Thymus (tissue), 11 donors: ENCODE results near the gene TAOK1. TPM values are rescaled to one million over a fixed set of nuclear protein-coding genes. Genes with fewer than 3 reads are reported as not detected.

Experiments
- DNase-seq, 9 donors: peaks; one replicate each; pipeline ENCODE4 v3.0.0-alpha.2; 2013; ENCODE audit warnings: low spot score in 9 of 9, low read depth in 6 of 9, missing footprints in 1 of 9
- H3K27ac ChIP-seq, 2 donors: one replicate each; pipeline ENCODE4 v1.5.1; 2013; ENCODE audit warnings: control low read depth in 1 of 2, low read depth in 1 of 2, low read length in 1 of 2, mild to moderate bottlenecking in 1 of 2, moderate library complexity in 1 of 2
- H3K27me3 ChIP-seq, 2 donors: one replicate each; pipeline ENCODE4 v1.5.1; 2013; ENCODE audit warnings: low read length in 1 of 2; ENCODE audit not compliant: control insufficient read depth in 2 of 2, insufficient read depth in 1 of 2
- H3K36me3 ChIP-seq, 2 donors: one replicate each; pipeline ENCODE4 v1.5.1; 2013; ENCODE audit warnings: low read length in 1 of 2, mild to moderate bottlenecking in 1 of 2, moderate library complexity in 1 of 2; ENCODE audit not compliant: control insufficient read depth in 2 of 2, insufficient read depth in 2 of 2
- H3K4me1 ChIP-seq, 2 donors: one replicate each; pipeline ENCODE4 v1.5.1; 2013; ENCODE audit warnings: low read length in 2 of 2; ENCODE audit not compliant: control insufficient read depth in 2 of 2, insufficient read depth in 2 of 2
- H3K4me3 ChIP-seq, 2 donors: one replicate each; pipeline ENCODE4 v1.5.1; 2013; ENCODE audit warnings: low read length in 2 of 2, control low read depth in 1 of 2, mild to moderate bottlenecking in 1 of 2
- H3K9me3 ChIP-seq, 2 donors: one replicate each; pipeline ENCODE4 v1.5.1; 2013; ENCODE audit warnings: low read length in 1 of 2, mild to moderate bottlenecking in 1 of 2; ENCODE audit not compliant: control insufficient read depth in 2 of 2, insufficient read depth in 1 of 2
- WGBS: extraction: QIAGEN DNeasy Blood & Tissue Kit; methylation state at CpG from one replicate; pipeline ENCODE4 v1.1.7; 2013; 5-methylcytosine and 5-hydroxymethylcytosine counted together
- polyA plus RNA-seq: library from polyadenylated mRNA; stranded (reverse); fragments of 200-250 nt; gene quantifications from one replicate; pipeline ENCODE4 v1.2.3, GENCODE V29; 2013
- total RNA-seq: library from RNA; stranded (reverse); fragments of 120-200 nt; gene quantifications from one replicate; pipeline ENCODE4 v1.2.4, GENCODE V29; 2013
- donor health status: healthy.

The TAOK1 gene
- total and polyA plus RNA-seq, 2 donors: 11.2 to 19.5 TPM

DNA sequence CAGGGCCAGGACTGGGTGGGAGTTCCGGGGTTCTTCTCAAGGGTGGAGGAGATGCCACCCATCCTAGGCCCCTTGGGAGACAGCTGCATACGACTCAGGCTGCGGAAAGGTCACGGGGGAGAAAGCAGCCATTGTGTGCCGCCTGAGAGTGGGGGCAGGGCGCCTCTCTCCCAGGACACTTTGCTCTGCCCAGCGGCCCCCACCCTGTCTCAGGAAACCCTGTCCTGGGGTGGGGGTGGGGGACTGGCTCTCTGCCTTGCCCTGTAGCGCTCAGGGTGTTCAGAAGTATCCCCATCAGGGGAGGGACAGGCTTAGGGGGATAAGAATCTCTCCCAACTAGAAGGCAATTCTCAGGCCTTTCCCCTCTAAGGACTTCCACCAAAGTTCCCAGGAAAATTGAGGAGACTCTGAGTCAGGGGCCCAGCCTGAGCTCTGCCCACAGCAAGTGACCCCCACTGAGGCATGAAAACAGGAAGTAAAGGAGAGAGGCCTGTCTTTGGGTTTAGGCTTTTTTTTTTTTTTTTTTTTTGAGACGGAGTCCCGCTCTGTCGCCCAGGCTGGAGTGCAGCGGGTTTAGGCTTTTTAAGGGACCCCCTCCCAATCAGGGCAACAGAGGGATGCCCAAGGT is 194.4 kb downstream of the TAOK1 start:
- H3K36me3 ChIP-seq: peaks cover 34 to 43% of the 10 kb centered on the region in 2 donors
- no peak overlapping the region for H3K4me3 ChIP-seq
- WGBS: 84% methylated on average over 12 of the region's 12 CpGs
- H3K9me3 ChIP-seq: no peaks in the 10 kb centered on the region
- H3K27ac ChIP-seq: peak overlapping the region in 1 of 2 donors; percentile 56
- DNase-seq: no peak
- H3K27me3 ChIP-seq: no peaks in the 10 kb centered on the region
- H3K4me1 ChIP-seq: peaks cover 26 to 49% of the 10 kb centered on the region in 2 donors

DNA sequence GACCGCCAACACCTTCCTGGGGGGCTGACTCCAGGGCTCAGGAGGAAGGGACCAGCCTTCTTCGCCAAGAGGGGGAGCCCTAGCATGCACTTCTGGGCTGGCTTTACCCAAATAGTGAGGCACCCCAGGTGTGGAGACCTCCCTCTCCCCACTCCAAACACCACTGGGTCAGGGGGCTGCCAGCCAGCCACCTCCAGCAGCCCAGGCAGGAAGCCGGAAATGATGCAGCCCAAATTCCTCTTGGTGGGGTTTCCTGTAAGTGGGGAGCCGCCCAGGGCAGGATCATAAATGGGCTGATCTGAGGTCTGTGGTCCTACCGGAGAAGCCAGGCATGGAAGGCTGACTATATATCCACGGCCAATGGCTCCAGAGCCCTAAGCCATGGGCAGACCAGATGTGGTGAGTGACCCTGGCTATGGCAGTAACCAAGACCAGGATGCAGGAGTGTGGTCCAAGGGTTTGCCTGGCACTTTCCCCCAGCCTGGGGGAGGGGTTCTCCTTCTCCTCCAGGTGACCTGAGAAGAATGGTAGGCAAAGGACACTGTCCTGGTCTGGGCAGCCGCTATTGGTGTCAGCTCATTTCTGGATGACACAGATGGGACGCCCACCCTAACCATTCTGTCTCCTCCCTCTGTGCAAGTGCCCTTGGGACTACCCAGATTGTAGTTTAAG is 195.1 kb downstream of the TAOK1 start:
- peak in 1 of 9 donors; percentile 57 for DNase-seq
- WGBS: 53% methylated on average over 8 of the region's 8 CpGs

DNA sequence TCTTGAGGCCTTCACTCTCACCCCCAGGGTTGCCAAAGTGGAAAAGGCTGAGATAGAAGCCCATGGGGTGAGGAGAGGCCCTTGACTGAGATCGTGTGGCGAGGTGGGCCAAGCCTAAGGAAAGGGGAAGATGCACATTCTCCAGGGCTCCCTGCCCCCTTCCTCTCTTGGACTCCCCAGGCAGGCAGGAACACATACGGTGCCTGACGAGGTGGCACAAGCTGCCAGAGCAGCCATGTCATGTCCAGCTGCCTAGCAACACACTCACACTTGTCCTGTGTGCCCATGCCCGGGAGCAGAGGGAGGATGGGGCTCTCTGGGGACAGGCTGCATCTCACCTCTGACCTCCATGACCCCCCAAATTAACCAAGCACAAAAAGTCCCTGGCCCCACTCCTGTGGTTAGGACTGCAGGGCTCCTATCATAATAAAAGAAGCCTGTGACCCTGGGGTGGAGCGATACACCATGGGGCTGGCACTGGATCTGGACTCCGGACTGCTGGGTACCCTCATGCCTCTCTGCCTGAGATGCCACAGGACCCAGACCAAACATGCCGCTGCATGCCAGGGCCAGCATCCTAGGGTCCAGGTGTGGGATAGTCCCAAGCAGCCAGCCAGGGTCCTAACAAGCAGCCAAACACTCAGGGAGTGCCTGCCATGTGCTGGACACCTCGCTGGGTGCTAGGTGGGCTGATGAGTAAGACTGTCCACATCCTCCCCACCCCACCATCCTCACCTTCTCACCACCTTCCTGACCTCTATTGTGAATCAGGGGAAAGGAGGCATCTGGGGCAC is 196.7 kb downstream of the TAOK1 start:
- DNase-seq: no peak
- Histone ChIP-seq H3K4me3 (no peak overlapping the region), H3K36me3 (peaks cover 18 to 21% of the 10 kb centered on the region in 2 donors), H3K4me1 (peaks cover 43 to 67% of the 10 kb centered on the region in 2 donors), H3K27ac (no peak overlapping the region), H3K27me3 (no peaks in the 10 kb centered on the region), H3K9me3 (peaks cover 0 to 8% of the 10 kb centered on the region in 2 donors)
- 90% methylated on average over 9 of the region's 9 CpGs for WGBS

More for the DNA sequence above, 195.1 kb downstream of the TAOK1 start:
- Histone ChIP-seq H3K4me3 (peak overlapping the region in 1 of 2 donors; percentile 5), H3K36me3 (peaks cover 29 to 37% of the 10 kb centered on the region in 2 donors), H3K4me1 (peaks cover 31 to 55% of the 10 kb centered on the region in 2 donors), H3K27ac (peak overlapping the region; percentile 47 to 56), H3K9me3 (no peaks in the 10 kb centered on the region), H3K27me3 (no peaks in the 10 kb centered on the region)

DNA sequence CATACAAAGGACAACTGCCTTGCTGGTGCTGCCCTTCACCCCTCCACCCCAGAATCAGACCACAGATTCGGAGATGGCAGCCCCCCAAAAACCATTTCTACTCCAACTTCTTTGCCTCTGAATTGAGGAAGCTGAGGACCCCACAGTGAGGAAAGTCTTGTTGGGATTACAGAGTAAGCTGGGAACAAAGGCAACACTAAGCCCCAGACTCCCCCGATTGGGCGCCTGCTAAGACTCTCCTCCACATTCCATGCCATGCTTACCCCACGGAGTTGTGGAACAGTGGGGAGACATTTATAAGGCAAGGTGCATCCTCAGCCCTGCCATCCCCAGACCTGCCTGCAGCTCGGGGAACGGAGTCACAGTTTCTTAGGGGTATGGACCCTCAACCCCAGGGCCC is 197.4 kb downstream of the TAOK1 start:
- WGBS: 97% methylated on average over 6 of the region's 6 CpGs
- H3K4me3 ChIP-seq: no peak overlapping the region
- H3K27me3 ChIP-seq: no peaks in the 10 kb centered on the region
- H3K27ac ChIP-seq: no peak overlapping the region
- peaks cover 13% of the 10 kb centered on the region in 2 donors for H3K36me3 ChIP-seq
- H3K9me3 ChIP-seq: peaks cover 0 to 8% of the 10 kb centered on the region in 2 donors
- H3K4me1 ChIP-seq: peaks cover 49 to 74% of the 10 kb centered on the region in 2 donors
- no peak for DNase-seq

DNA sequence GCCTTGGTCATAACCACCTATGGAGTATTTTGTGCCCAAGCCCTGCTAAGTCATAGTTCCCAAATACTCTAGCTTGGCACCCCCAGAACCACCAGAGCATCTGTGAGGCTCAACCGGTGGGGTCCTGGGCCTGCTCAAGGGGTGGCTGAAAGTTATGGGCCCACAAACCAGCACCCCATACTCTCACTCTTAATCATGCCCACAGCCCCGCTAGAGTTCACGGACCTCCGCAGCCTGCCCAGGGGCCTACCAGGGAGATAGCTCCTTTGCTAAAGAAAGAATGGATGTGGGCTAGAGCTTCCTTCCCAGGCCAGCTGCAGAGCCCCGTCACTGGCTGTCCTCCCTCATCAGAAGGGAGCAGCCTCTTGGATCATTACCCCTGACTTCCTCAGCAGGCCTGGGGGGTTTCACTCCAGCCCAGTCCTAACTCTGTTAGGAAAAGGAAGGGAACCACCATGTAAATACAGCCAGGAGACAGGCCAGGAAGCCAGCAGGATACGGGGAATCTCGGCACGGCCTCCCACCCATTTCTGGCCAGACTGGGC is 197.9 kb downstream of the TAOK1 start:
- Histone ChIP-seq H3K9me3 (peaks cover 0 to 8% of the 10 kb centered on the region in 2 donors), H3K27ac (peak overlapping the region in 1 of 2 donors; percentile 61), H3K4me3 (peak overlapping the region; percentile 71 to 90), H3K27me3 (peaks cover 0 to 3% of the 10 kb centered on the region in 2 donors), H3K36me3 (peaks cover 8% of the 10 kb centered on the region in 2 donors), H3K4me1 (peaks cover 52 to 78% of the 10 kb centered on the region in 2 donors)
- WGBS: 43% methylated on average over 8 of the region's 8 CpGs
- no peak for DNase-seq

DNA sequence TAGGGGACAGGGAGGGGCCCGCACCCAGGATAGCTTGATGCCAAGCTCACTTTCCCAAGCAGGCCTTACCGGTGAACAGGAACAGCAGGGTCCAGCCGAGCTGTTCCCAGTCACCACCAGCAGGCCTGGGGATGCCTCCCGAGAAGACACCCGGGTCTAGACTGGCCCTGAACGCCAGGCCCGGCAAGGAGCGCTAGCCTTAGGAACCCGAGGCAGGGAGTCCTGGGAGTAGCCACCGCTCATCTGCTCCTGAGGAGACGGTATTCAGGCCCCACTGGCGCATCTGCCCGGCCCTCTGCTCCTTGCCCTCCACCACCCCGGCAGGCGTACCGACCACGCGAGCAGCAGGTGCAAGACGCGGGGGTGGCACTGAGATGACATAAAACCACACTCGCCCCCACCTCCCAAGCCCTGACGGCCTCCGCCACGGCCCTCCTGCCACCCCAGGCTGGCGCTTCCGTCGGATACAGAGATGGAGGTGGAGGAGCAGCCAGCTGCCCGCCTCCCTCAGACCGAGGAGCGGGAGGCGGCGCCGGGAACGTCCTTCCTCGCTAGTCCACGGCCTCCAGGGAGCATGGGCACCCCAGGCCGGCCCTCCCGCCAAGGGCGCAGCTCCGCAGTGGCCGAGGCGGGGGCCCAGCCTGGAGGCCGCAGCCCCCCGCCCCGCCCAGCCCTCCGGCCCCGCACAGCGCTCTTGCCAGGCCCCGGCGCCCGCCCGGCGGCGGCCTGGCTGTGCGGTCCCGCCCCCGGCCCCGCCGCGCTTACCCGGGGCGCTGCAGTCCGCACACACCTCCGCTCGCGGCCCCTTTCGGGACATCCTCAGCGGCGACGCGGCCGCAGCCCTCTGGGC is 198.6 kb downstream of the TAOK1 start:
- H3K27me3 ChIP-seq: peaks cover 0 to 8% of the 10 kb centered on the region in 2 donors
- H3K4me1 ChIP-seq: peaks cover 55 to 76% of the 10 kb centered on the region in 2 donors
- H3K36me3 ChIP-seq: peaks cover 3 to 4% of the 10 kb centered on the region in 2 donors
- peak overlapping the region; percentile 55 to 61 for H3K27ac ChIP-seq
- peak in 1 of 9 donors; percentile 61 for DNase-seq
- peak overlapping the region; percentile 71 to 90 for H3K4me3 ChIP-seq
- WGBS: 1% methylated on average over 72 of the region's 72 CpGs
- H3K9me3 ChIP-seq: peaks cover 0 to 8% of the 10 kb centered on the region in 2 donors

DNA sequence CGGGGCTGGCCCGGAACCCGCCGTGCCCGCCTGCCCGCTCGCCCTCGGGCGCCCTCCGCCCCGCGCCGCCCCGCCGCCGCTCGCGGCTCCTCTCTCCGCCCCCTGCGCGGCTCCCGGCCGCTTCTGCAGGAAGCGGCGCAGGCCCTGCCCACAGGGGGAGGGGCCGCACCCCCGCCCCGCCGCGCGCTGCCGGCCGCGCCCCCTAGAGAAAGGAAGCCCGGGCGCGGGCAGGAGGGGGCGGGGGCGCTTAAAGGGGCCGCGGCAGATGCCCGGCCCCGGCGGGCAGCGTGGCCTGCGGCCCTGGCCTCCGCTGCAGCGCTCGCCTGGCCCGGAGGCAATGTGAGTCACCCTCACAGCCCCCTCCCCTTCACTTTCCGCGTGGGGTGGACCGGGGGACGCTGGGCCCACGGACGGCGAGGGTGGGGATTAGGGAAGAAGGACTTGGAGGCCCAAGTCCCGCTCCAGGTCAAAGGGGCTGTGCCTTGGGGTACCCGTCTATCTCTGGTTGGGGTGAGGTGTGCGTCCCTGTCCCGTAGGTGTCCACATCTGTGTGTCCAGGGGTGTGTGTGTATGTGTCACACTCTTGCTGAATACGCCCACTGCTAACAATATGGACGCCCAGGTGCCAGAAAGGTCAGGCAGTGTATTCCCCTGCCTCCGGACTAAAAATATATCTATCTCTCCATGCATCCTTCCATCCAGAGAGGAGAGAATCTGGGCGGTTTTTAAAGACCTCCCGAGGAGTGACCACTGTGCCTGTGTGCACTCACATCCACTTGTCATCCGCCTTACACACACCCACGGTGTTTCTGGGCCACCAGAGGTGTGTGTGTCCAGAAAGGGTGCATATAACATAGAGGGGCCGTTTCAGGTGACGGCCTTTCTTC is 199.6 kb downstream of the TAOK1 start, which contains the start of gene GIT1:
GIT1 (minus strand) TSS at position 125 of the 887 bp plus-strand sequence. CDS start 270 bp downstream, outside the sequence.
- peak within 1 kb of the TSS; percentile 71 to 90 for H3K4me3 ChIP-seq
- peaks cover 0 to 2% of the 10 kb centered on the region in 2 donors for H3K36me3 ChIP-seq
- DNase-seq: peak in 6 of 9 donors; percentile 72 to 92 (median 84)
- 8% methylated on average over 70 of the region's 70 CpGs for WGBS
- peaks cover 0 to 17% of the 10 kb centered on the region in 2 donors for H3K27me3 ChIP-seq
- H3K4me1 ChIP-seq: peaks cover 57 to 74% of the 10 kb centered on the region in 2 donors
- peaks cover 0 to 8% of the 10 kb centered on the region in 2 donors for H3K9me3 ChIP-seq
- H3K27ac ChIP-seq: peak within 1 kb of the TSS; percentile 58 to 83
